ENCODE data around the gene APRT. TPM values are rescaled to one million over a fixed set of nuclear protein-coding genes. Genes with fewer than 3 reads are reported as not detected.

APRT gene
- total and polyA plus RNA-seq, 10 of the 15 experiments (the other 5 are each of a cell fraction or from before 2014, with no cell fraction given), result 30.6 to 495 (median 166) TPM

DNA sequence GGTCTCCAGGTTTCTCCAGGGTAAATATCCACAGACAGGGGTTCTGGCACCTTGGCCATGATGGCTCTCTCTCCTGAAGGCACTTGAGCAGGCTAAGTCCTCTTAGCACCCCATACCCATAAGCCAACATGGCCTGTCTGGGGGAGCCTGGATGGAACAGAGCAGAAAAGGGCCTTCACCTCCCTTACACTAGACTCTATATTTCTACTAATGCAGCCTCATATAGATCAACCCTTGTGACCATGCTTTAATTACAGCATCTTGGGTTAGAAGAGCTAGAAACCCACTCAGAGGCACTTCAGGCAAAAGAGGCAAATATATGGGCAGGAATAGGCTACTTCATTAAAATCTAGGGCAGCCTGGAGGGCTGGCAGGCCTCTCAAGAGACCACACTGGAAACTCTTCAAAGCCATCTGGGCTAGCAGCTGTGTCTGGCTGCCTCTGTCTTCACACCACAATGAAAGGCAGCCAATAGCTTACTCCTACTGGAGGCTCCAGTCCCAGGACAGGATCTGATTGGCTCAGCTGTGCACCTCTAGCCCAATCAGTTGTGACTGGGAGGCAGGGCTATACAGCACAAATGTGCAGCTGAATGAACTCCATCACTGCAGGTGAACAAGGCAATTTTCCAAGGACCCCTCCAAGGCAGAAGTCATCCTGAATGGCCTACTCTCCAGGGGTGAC lies 12.8 kb downstream of the APRT start:
- no peak overlapping the region for H2AFZ ChIP-seq (ENCODE audit: control insufficient read depth, low read depth, low read length)
- peaks cover 4% of the 10 kb centered on the region; the same call in 1 of the 2 replicates for H3K79me2 ChIP-seq (ENCODE audit: control insufficient read depth, insufficient read depth, low read length)
- intact Hi-C loops (cut with micrococcal nuclease; ENCODE audit: unreplicated experiment) (no loop called here), in situ Hi-C loops (cut with MboI) (no loop called here)
- H3K4me2 ChIP-seq (ENCODE audit: control insufficient read depth, insufficient read depth), result no peak overlapping the region
- no peak overlapping the region for H3K4me3 ChIP-seq
- H3K9me3 ChIP-seq (replicated peaks; ENCODE audit: control insufficient read depth, insufficient read depth, low read length), result no peaks in the 10 kb centered on the region
- DNase-seq (ENCODE audit: low read depth, low spot score) (no peak), FAIRE-seq (no peak), ATAC-seq (peak; percentile 31)
- no peaks in the 10 kb centered on the region for H3K27me3 ChIP-seq (replicated peaks in 1 of 2; ENCODE audit: control insufficient read depth in 2 of 2, insufficient read depth in 2 of 2, low read length in 1 of 2)
- ChIA-PET POLR2A (interaction anchor here (1.7 to 1.8 kb wide), 2 partner anchors 13 to 17 kb away, joined by 5 to 6 read pairs; partner anchors contain the start of gene APRT), SMC1A (ENCODE audit: uncharacterized antibody, unreplicated experiment) (interaction anchor here (1.1 kb wide), 1 partner anchor 17 kb away, joined by 3 read pairs; no protein-coding TSS in a partner anchor), CTCF (interaction anchor here (1.7 to 3.2 kb wide), 2 partner anchors 14 to 62 kb away, joined by 4 to 15 read pairs; no protein-coding TSS in a partner anchor), RAD21 (ENCODE audit: unreplicated experiment) (interaction anchor here (0.5 to 1.4 kb wide), 2 partner anchors 13 to 61 kb away, joined by 3 read pairs; no protein-coding TSS in a partner anchor)
- no peaks in the 10 kb centered on the region for H4K20me1 ChIP-seq (ENCODE audit: control insufficient read depth, insufficient read depth)
- TF ChIP-seq POLR2AphosphoS5 (IDR thresholded peaks at IDR 0.05; ENCODE audit: low read length), result no peak
- peak; percentile 70 for TF ChIP-seq SP1 (IDR thresholded peaks at IDR 0.05; ENCODE audit: low read depth, low read length)
- peak; percentile 79 for TF ChIP-seq NFYB (IDR thresholded peaks at IDR 0.05; ENCODE audit: insufficient read depth, low read depth, low read length)
- TF ChIP-seq, protein P1, sequence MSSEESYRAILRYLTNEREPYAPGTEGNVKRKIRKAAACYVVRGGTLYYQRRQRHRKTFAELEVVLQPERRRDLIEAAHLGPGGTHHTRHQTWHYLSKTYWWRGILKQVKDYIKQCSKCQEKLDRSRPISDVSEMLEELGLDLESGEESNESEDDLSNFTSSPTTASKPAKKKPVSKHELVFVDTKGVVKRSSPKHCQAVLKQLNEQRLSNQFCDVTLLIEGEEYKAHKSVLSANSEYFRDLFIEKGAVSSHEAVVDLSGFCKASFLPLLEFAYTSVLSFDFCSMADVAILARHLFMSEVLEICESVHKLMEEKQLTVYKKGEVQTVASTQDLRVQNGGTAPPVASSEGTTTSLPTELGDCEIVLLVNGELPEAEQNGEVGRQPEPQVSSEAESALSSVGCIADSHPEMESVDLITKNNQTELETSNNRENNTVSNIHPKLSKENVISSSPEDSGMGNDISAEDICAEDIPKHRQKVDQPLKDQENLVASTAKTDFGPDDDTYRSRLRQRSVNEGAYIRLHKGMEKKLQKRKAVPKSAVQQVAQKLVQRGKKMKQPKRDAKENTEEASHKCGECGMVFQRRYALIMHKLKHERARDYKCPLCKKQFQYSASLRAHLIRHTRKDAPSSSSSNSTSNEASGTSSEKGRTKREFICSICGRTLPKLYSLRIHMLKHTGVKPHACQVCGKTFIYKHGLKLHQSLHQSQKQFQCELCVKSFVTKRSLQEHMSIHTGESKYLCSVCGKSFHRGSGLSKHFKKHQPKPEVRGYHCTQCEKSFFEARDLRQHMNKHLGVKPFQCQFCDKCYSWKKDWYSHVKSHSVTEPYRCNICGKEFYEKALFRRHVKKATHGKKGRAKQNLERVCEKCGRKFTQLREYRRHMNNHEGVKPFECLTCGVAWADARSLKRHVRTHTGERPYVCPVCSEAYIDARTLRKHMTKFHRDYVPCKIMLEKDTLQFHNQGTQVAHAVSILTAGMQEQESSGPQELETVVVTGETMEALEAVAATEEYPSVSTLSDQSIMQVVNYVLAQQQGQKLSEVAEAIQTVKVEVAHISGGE (CRISPR knock-in tag; IDR thresholded peaks at IDR 0.05), result no peak
- no peak for TF ChIP-seq ATF7 (IDR thresholded peaks at IDR 0.05; ENCODE audit: low read depth)
- H3K4me1 ChIP-seq (ENCODE audit: control insufficient read depth, insufficient read depth, low read length), result peaks cover 15% of the 10 kb centered on the region
- H3K36me3 ChIP-seq (ENCODE audit: control insufficient read depth in 2 of 2, insufficient read depth in 2 of 2, low read length in 1 of 2), result no peaks in the 10 kb centered on the region
- H3K27ac ChIP-seq (ENCODE audit: control insufficient read depth, insufficient read depth), result no peak overlapping the region
- no TSS peak for BruUV-seq (replicated peaks)
- no peak overlapping the region for H3K9ac ChIP-seq (ENCODE audit: control insufficient read depth, insufficient read depth, low read length)

Data from GM12878 (cell line).